Loucy (cell line): ENCODE measurements around the gene POLR3K.

Experiments
- H2AFZ ChIP-seq: fragments of 200-600 bp; sonication (generic); 2 replicates; pipeline ENCODE4 v1.6.0; 2016; ENCODE audit warnings: antibody characterized with exemption, mild to moderate bottlenecking, low read length, moderate library complexity
- H3F3A ChIP-seq: fragments of 200-600 bp; 2 replicates; pipeline ENCODE4 v1.6.0; 2016; ENCODE audit warnings: antibody characterized with exemption, low read depth, mild to moderate bottlenecking
- H3K27me3 ChIP-seq: fragments of 200-600 bp; sonication (generic); 2 replicates; pipeline ENCODE4 v1.6.1; 2014; ENCODE audit warnings: low read length, mild to moderate bottlenecking; ENCODE audit not compliant: insufficient read depth, poor library complexity, severe bottlenecking
- H3K36me3 ChIP-seq: fragments of 200-600 bp; sonication (generic); 2 replicates; pipeline ENCODE4 v1.6.1; 2016; ENCODE audit warnings: low read length; ENCODE audit not compliant: insufficient read depth
- H3K4me1 ChIP-seq: fragments of 200-600 bp; sonication (generic); 2 replicates; pipeline ENCODE4 v1.5.1; 2014; ENCODE audit warnings: low read length, mild to moderate bottlenecking; ENCODE audit not compliant: insufficient read depth, poor library complexity, severe bottlenecking
- H3K4me2 ChIP-seq: fragments of 200-600 bp; sonication (generic); 2 replicates; pipeline ENCODE4 v1.6.0; 2014; ENCODE audit warnings: antibody characterized with exemption, low read length, low read depth, mild to moderate bottlenecking; ENCODE audit not compliant: poor library complexity, severe bottlenecking
- H3K4me3 ChIP-seq: fragments of 200-600 bp; sonication (generic); 2 replicates; pipeline ENCODE4 v1.5.1; 2014; ENCODE audit warnings: low read length, mild to moderate bottlenecking, mixed read lengths; ENCODE audit not compliant: poor library complexity, severe bottlenecking
- H3K79me2 ChIP-seq: fragments of 200-600 bp; sonication (generic); 2 replicates; pipeline ENCODE4 v1.6.1; 2014; ENCODE audit warnings: low read length; ENCODE audit not compliant: insufficient read depth
- H3K9ac ChIP-seq: fragments of 200-600 bp; sonication (generic); 2 replicates; pipeline ENCODE4 v1.6.0; 2014; ENCODE audit warnings: mild to moderate bottlenecking, low read depth, low read length, moderate library complexity; ENCODE audit not compliant: poor library complexity, severe bottlenecking
- H3K9me2 ChIP-seq: fragments of 200-600 bp; sonication (generic); replicated peaks from 2 replicates; pipeline ENCODE4 v1.6.1; 2016; ENCODE audit warnings: low read depth, low read length, mixed read lengths
- H3K9me3 ChIP-seq: fragments of 200-600 bp; sonication (generic); 2 replicates; pipeline ENCODE4 v1.6.1; 2014; ENCODE audit warnings: mild to moderate bottlenecking, antibody characterized with exemption, low read length, low read depth; ENCODE audit not compliant: insufficient read depth
- H4K20me1 ChIP-seq: fragments of 200-600 bp; sonication (generic); 2 replicates; pipeline ENCODE4 v1.6.0; 2014; ENCODE audit warnings: antibody characterized with exemption, low read length, mild to moderate bottlenecking; ENCODE audit not compliant: insufficient read depth, poor library complexity, severe bottlenecking
- CTCF ChIP-seq: fragments of 200-600 bp; sonication (generic); conservative IDR thresholded peaks from 2 replicates; pipeline ENCODE4 v1.5.1; 2014; ENCODE audit warnings: mild to moderate bottlenecking, antibody characterized with exemption, low read length
- EZH2phosphoT487 ChIP-seq: fragments of 200-600 bp; IDR thresholded peaks from 2 replicates; pipeline ENCODE4 v1.6.1; 2018; ENCODE audit warnings: antibody characterized with exemption, mild to moderate bottlenecking, moderate library complexity, borderline replicate concordance

Gene POLR3K

GRCh38 chr16:45454-45853, 8.0 kb downstream of the POLR3K start:
- Histone ChIP-seq H3K4me1 (peaks cover 8% of the 10 kb centered on the region), H2AFZ (no peak overlapping the region), H3K9ac (no peak overlapping the region), H4K20me1 (peaks cover 1% of the 10 kb centered on the region), H3K9me2 (no peaks in the 10 kb centered on the region), H3K4me3 (no peak overlapping the region), H3K79me2 (no peaks in the 10 kb centered on the region; the same call in 1 of the 2 replicates), H3K9me3 (no peaks in the 10 kb centered on the region), H3K27me3 (no peaks in the 10 kb centered on the region), H3F3A (no peaks in the 10 kb centered on the region), H3K4me2 (no peak overlapping the region), H3K36me3 (peaks cover 10% of the 10 kb centered on the region; the same call in 1 of the 2 replicates)
- no peak for TF ChIP-seq CTCF
- no peak for TF ChIP-seq EZH2phosphoT487

- H3K27me3 ChIP-seq: no peaks in the 10 kb centered on the region
- no peak for TF ChIP-seq CTCF
- TF ChIP-seq EZH2phosphoT487: no peak
- H3K9ac ChIP-seq: no peak overlapping the region
- no peaks in the 10 kb centered on the region; the same call in 1 of the 2 replicates for H3K79me2 ChIP-seq
- H3K4me1 ChIP-seq: peaks cover 8% of the 10 kb centered on the region
- H2AFZ ChIP-seq: no peak overlapping the region
- no peaks in the 10 kb centered on the region for H3F3A ChIP-seq
- no peaks in the 10 kb centered on the region for H3K9me3 ChIP-seq
- no peak overlapping the region for H3K4me2 ChIP-seq
- no peaks in the 10 kb centered on the region for H4K20me1 ChIP-seq
- peaks cover 10% of the 10 kb centered on the region; the same call in 1 of the 2 replicates for H3K36me3 ChIP-seq
- no peak overlapping the region for H3K4me3 ChIP-seq
- no peaks in the 10 kb centered on the region for H3K9me2 ChIP-seq
These were observed 8.8 kb downstream of the POLR3K start for GRCh38 chr16:44655-45054.

- peaks cover 20% of the 10 kb centered on the region for H3K4me1 ChIP-seq
- no peak overlapping the region for H3K9ac ChIP-seq
- H3K79me2 ChIP-seq: no peaks in the 10 kb centered on the region; the same call in 1 of the 2 replicates
These were observed 10.1 kb downstream of the POLR3K start for GRCh38 chr16:43294-43693.

More at GRCh38 chr16:43294-43693, 10.1 kb downstream of the POLR3K start:
- Histone ChIP-seq H2AFZ (no peak overlapping the region), H3K9me2 (no peaks in the 10 kb centered on the region), H4K20me1 (no peaks in the 10 kb centered on the region), H3K27me3 (no peaks in the 10 kb centered on the region), H3K4me3 (no peak overlapping the region), H3K4me2 (no peak overlapping the region), H3F3A (no peaks in the 10 kb centered on the region), H3K36me3 (peaks cover 10% of the 10 kb centered on the region; the same call in 1 of the 2 replicates), H3K9me3 (no peaks in the 10 kb centered on the region)
- no peak for TF ChIP-seq CTCF
- no peak for TF ChIP-seq EZH2phosphoT487
